Testis (tissue), 2 donors: Measurements from ENCODE around the gene STIP1.

Experiments used
- CTCF ChIP-seq, 3 experiments: fragments of 450-650 bp in 2 of 3; fragments of 200-600 bp in 1 of 3; sonication (generic) in 1 of 3; IDR thresholded peaks; one replicate each; pipeline ENCODE4 v1.5.1; 2016 to 2019; ENCODE audit warnings: antibody characterized with exemption in 3 of 3, mild to moderate bottlenecking in 2 of 3, moderate library complexity in 1 of 3
- POLR2A ChIP-seq: fragments of 450-650 bp; IDR thresholded peaks from one replicate; pipeline ENCODE4 v1.6.1; 2017; ENCODE audit warnings: antibody characterized with exemption, mild to moderate bottlenecking, moderate library complexity

GRCh38 chr11:64249563-64250414 is 63.8 kb downstream of the STIP1 start:
- TF ChIP-seq CTCF (IDR thresholded peaks at IDR 0.05), result no peak
- no peak for TF ChIP-seq POLR2A
